Lower leg skin (tissue), 3 donors: ENCODE measurements around the gene TBP.
"Not testable (repeated sequence)": the region's sequence is repeated elsewhere in the genome, so short reads cannot be mapped to it uniquely, and the experiment has no call there.

Experiments
- POLR2A ChIP-seq, 2 donors: fragments of 450-650 bp; IDR thresholded peaks; one replicate each; pipeline ENCODE4 v1.6.1; 2016 to 2017; ENCODE audit warnings: antibody characterized with exemption in 2 of 2, mild to moderate bottlenecking in 1 of 2, moderate library complexity in 1 of 2
- TF ChIP-seq, protein P1 (sequence below), 3 donors: fragments of 450-650 bp; IDR thresholded peaks; one replicate each; pipeline ENCODE4 v1.5.1; 2016; ENCODE audit warnings: antibody characterized with exemption in 3 of 3, mild to moderate bottlenecking in 3 of 3, moderate library complexity in 2 of 3

DNA sequence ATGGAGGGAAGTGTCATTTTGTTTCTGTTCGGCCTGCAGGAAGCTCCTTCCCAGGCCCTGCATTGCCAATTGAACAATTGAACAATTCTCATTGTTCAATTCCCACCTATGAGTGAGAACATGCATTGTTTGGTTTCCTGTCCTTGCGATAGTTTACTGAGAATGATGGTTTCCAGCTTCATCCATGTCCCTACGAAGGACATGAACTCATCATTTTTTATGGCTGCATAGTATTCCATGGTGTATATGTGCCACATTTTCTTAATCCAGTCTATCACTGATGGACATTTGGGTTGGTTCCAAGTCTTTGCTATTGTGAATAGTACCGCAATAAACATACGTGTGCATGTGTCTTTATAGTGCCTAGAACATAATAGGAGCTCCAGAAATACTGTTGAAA, 26.2 kb upstream of the TBP start:
- TF ChIP-seq, protein P1, sequence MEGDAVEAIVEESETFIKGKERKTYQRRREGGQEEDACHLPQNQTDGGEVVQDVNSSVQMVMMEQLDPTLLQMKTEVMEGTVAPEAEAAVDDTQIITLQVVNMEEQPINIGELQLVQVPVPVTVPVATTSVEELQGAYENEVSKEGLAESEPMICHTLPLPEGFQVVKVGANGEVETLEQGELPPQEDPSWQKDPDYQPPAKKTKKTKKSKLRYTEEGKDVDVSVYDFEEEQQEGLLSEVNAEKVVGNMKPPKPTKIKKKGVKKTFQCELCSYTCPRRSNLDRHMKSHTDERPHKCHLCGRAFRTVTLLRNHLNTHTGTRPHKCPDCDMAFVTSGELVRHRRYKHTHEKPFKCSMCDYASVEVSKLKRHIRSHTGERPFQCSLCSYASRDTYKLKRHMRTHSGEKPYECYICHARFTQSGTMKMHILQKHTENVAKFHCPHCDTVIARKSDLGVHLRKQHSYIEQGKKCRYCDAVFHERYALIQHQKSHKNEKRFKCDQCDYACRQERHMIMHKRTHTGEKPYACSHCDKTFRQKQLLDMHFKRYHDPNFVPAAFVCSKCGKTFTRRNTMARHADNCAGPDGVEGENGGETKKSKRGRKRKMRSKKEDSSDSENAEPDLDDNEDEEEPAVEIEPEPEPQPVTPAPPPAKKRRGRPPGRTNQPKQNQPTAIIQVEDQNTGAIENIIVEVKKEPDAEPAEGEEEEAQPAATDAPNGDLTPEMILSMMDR (IDR thresholded peaks at IDR 0.05): not testable (repeated sequence)
- not testable (repeated sequence) for TF ChIP-seq POLR2A (IDR thresholded peaks at IDR 0.05)
